HepG2 (cell line): Measurements from ENCODE around the gene TRANK1. TPM values are rescaled to one million over a fixed set of nuclear protein-coding genes. Genes with fewer than 3 reads are reported as not detected.

Experiments
- ATAC-seq: fragments of 200-7000 bp; cut with Tn5 transposase; 3 replicates; pipeline ENCODE4 v1.9.1; 2020; ENCODE audit warnings: mild to moderate bottlenecking, moderate library complexity
- BruUV-seq: library from RNA; stranded (reverse); fragments of 400-500 nt; replicated peaks from 2 replicates; lab custom pipeline; 2021; lab: Mats Ljungman, UMichigan
- CTCF ChIA-PET: fragments of 300-600 bp; formaldehyde crosslinking; extraction: SDS; loops from one replicate; lab custom pipeline; 2021; ENCODE audit warnings: low total read pairs, inconsistent platforms, low intra/inter-chr PET ratio; lab: Yijun Ruan, JAX
- POLR2A ChIA-PET: fragments of 350-600 bp; sonication (Branson Sonifier 250); formaldehyde crosslinking; loops from one replicate; lab custom pipeline; 2020; ENCODE audit warnings: antibody characterized with exemption, inconsistent platforms; lab: Yijun Ruan, JAX
- DNase-seq: peaks from one replicate; pipeline ENCODE4 v3.0.0-alpha.2; 2015; ENCODE audit warnings: low spot score
- FAIRE-seq: peaks from 3 replicates; lab custom pipeline; 2011; peaks lifted over from hg19 to GRCh38; lab: Jason Lieb, UNC
- H2AFZ ChIP-seq: one replicate; pipeline ENCODE4 v1.6.1; 2011; ENCODE audit warnings: low read length, inconsistent platforms
- H3K27ac ChIP-seq: fragments of 300-600 bp; 3 replicates; pipeline ENCODE4 v1.8.0; 2011; ENCODE audit warnings: mixed run types, mild to moderate bottlenecking, mixed read lengths, low read length, inconsistent platforms; ENCODE audit not compliant: insufficient read depth; ENCODE audit errors: extremely low read length
- H3K27me3 ChIP-seq, 2 experiments: fragments of 200-600 bp in 1 of 2; 2 replicates in 1 of 2; 3 replicates in 1 of 2; pipeline versions ENCODE4 v1.6.0 to v1.8.0; 2011; ENCODE audit warnings: low read length in 2 of 2, mild to moderate bottlenecking in 2 of 2, moderate library complexity in 2 of 2, inconsistent platforms in 1 of 2; ENCODE audit not compliant: insufficient read depth in 2 of 2, control insufficient read depth in 1 of 2
- H3K36me3 ChIP-seq, 2 experiments: fragments of 200-600 bp in 1 of 2; replicated peaks in 1 of 2; 2 replicates in 1 of 2; 3 replicates in 1 of 2; pipeline versions ENCODE4 v1.5.1 to v1.8.0; 2011; ENCODE audit warnings: low read length in 2 of 2, inconsistent platforms in 1 of 2; ENCODE audit not compliant: insufficient read depth in 2 of 2, control insufficient read depth in 1 of 2
- H3K4me1 ChIP-seq: 2 replicates; pipeline ENCODE4 v1.5.1; 2012; ENCODE audit warnings: low read length, inconsistent platforms; ENCODE audit not compliant: insufficient read depth
- H3K4me2 ChIP-seq: 2 replicates; pipeline ENCODE4 v1.6.0; 2011; ENCODE audit warnings: low read depth, low read length, inconsistent platforms
- H3K4me3 ChIP-seq, 3 experiments: fragments of 200-600 bp in 1 of 3; sonication (generic), shearing (Covaris generic) in 1 of 3; replicated peaks in 1 of 3; 2 replicates each; pipeline ENCODE4 v1.5.1; 2011 to 2016; ENCODE audit warnings: low read length in 3 of 3, inconsistent platforms in 2 of 3, low read depth in 2 of 3, mild to moderate bottlenecking in 2 of 3, control low read depth in 1 of 3, mixed read lengths in 1 of 3; ENCODE audit not compliant: insufficient read depth in 1 of 3
- H3K79me2 ChIP-seq: one replicate; pipeline ENCODE4 v1.6.1; 2011; ENCODE audit warnings: low read length, inconsistent platforms; ENCODE audit not compliant: insufficient read depth
- H3K9ac ChIP-seq: 2 replicates; pipeline ENCODE4 v1.6.0; 2011; ENCODE audit warnings: mild to moderate bottlenecking, low read depth, low read length, inconsistent platforms; ENCODE audit not compliant: insufficient read depth
- H3K9me3 ChIP-seq: 2 replicates; pipeline ENCODE4 v1.5.1; 2012; ENCODE audit warnings: mild to moderate bottlenecking, low read length
- H4K20me1 ChIP-seq: 2 replicates; pipeline ENCODE4 v1.6.0; 2011; ENCODE audit warnings: inconsistent platforms, mild to moderate bottlenecking, low read length, moderate library complexity; ENCODE audit not compliant: insufficient read depth
- ATM ChIP-seq: fragments of 450-650 bp; IDR thresholded peaks from 2 replicates; pipeline ENCODE4 v1.7.1; 2017; ENCODE audit warnings: mild to moderate bottlenecking, borderline replicate concordance
- BORCS8-MEF2B ChIP-seq: sonication (generic); formaldehyde crosslinking; IDR thresholded peaks from 2 replicates; pipeline ENCODE4 v1.8.0; 2022; ENCODE audit warnings: mild to moderate bottlenecking, missing genetic modification reagents
- CEBPB ChIP-seq: IDR thresholded peaks from 2 replicates; pipeline ENCODE4 v1.6.1; 2011; ENCODE audit warnings: low read depth, low read length, improper control_type of control experiment, borderline replicate concordance
- FOXP1 ChIP-seq, 2 experiments: fragments of 450-650 bp in 1 of 2; IDR thresholded peaks; 2 replicates each; pipeline ENCODE4 v1.6.1; 2017 to 2018; ENCODE audit warnings: antibody characterized with exemption in 1 of 2
- NCOA2 ChIP-seq: sonication (generic); formaldehyde crosslinking; IDR thresholded peaks from 2 replicates; pipeline ENCODE4 v1.8.0; 2022; ENCODE audit warnings: inconsistent platforms
- TBL1XR1 ChIP-seq: fragments of 150-350 bp; IDR thresholded peaks from 2 replicates; pipeline ENCODE4 v1.6.1; 2014; ENCODE audit warnings: borderline replicate concordance, low read length; ENCODE audit not compliant: partially characterized antibody
- ZNF468 ChIP-seq: sonication (generic); formaldehyde crosslinking; IDR thresholded peaks from 2 replicates; pipeline ENCODE4 v1.8.0; 2022; ENCODE audit warnings: mild to moderate bottlenecking, moderate library complexity, missing genetic modification reagents
- ZNF816 ChIP-seq: sonication (generic); formaldehyde crosslinking; IDR thresholded peaks from 2 replicates; pipeline ENCODE4 v1.8.0; 2022; ENCODE audit warnings: missing genetic modification reagents, mild to moderate bottlenecking, borderline replicate concordance
- WGBS: methylation state at CpG from one replicate; pipeline ENCODE4 v1.1.6; 2017; ENCODE audit warnings: low lambda C conversion rate; 5-methylcytosine and 5-hydroxymethylcytosine counted together
- in situ Hi-C: cut with HindIII; loops from 2 replicates; pipeline ENCODE4 v1.10.0; 2017; ENCODE audit warnings: low pct_unique_long_range_greater_than_20kb; ENCODE audit not compliant: extremely low pct_ligation_motif_present
- intact Hi-C: fragments of 100-400 bp; cut with micrococcal nuclease; formaldehyde crosslinking; loops from one replicate; pipeline ENCODE4 v1.10.0; 2022; ENCODE audit not compliant: unreplicated experiment
- polyA plus RNA-seq, 8 experiments: library from polyadenylated mRNA; depleted of rRNA in 3 of 8; stranded (reverse) in 7 of 8; unstranded in 1 of 8; fragments of >200 nt; fragmentation: Illumina TruSeq in 4 of 8; extraction: Trizol in 4 of 8; gene quantifications; 2 replicates each; pipeline versions ENCODE4 v1.2.1 to v1.2.3, GENCODE V29; 2011 to 2016; ENCODE audit warnings: low read depth in 4 of 8, missing spikeins in 1 of 8, mixed read lengths in 1 of 8; ENCODE audit not compliant: insufficient read depth in 1 of 8
- total RNA-seq, 5 experiments: library from RNA; depleted of rRNA; stranded (reverse); fragments of >200 nt; fragmentation: Illumina TruSeq; extraction: Trizol; gene quantifications; 2 replicates each; pipeline ENCODE4 v1.2.3, GENCODE V29; 2016; ENCODE audit warnings: low read depth in 1 of 5
- TF ChIP-seq, protein P1 (sequence below): sonication (generic); formaldehyde crosslinking; IDR thresholded peaks from 2 replicates; pipeline ENCODE4 v1.8.0; 2022; ENCODE audit warnings: missing genetic modification reagents, mild to moderate bottlenecking, moderate library complexity, borderline replicate concordance
- TF ChIP-seq, protein P2 (sequence below): sonication (generic); formaldehyde crosslinking; IDR thresholded peaks from 2 replicates; pipeline ENCODE4 v1.9.0; 2021; ENCODE audit warnings: missing genetic modification reagents, mild to moderate bottlenecking, borderline replicate concordance

The TRANK1 gene
- total and polyA plus RNA-seq, 2 of the 13 experiments (the other 11 are each of a cell fraction or from before 2014, with no cell fraction given): 0.13 to 0.32 TPM

DNA sequence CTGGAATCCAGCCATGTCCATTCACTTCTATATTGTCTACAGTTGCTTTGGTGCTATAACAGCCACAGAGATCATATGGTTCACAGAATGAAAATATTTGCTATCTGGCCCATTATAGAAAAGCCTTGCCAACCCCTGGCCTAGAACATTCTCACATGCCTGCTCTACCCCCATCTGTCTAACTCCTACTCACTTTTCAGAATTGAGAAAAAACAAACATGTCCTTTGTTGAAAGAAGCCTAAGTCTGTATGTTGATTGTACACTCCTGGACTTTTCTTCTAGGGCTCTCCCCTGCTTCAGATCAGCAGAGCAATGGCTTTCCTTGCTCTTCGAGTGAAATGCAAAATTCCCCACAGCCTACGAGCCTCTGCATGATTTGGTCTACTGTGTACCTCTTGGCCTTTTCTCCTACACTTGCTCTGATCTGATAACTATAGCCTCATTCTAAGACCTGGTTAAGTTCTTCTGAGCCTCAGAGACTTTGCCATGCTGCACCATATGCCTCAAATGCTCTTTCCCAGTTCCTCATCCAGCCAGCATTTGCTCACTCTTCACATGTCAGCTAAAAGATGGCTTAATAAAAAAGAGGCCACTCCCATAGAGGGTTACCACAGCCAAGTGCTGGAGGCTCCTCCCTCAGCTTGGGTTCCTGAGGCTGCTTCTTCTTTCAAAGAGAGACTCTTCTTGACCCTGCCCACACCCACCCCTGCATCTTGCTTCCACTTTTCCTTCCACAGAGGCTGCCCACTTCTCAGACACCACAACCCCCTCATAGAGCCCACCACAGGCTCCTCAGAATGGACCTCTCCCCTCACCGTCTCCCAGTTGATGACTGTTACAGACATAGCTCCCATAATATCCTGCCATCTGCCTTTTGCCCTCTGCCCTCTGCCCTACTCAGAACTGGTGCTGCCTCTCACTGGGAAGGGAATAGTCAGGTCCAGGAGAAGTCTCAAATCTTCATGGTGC, 157.6 kb downstream of the TRANK1 start:
- H3K9ac ChIP-seq: no peak overlapping the region
- no peaks in the 10 kb centered on the region for H3K4me1 ChIP-seq
- TF ChIP-seq BORCS8-MEF2B (CRISPR knock-in tag): no peak
- no peak for TF ChIP-seq NCOA2
- TF ChIP-seq, protein P1, sequence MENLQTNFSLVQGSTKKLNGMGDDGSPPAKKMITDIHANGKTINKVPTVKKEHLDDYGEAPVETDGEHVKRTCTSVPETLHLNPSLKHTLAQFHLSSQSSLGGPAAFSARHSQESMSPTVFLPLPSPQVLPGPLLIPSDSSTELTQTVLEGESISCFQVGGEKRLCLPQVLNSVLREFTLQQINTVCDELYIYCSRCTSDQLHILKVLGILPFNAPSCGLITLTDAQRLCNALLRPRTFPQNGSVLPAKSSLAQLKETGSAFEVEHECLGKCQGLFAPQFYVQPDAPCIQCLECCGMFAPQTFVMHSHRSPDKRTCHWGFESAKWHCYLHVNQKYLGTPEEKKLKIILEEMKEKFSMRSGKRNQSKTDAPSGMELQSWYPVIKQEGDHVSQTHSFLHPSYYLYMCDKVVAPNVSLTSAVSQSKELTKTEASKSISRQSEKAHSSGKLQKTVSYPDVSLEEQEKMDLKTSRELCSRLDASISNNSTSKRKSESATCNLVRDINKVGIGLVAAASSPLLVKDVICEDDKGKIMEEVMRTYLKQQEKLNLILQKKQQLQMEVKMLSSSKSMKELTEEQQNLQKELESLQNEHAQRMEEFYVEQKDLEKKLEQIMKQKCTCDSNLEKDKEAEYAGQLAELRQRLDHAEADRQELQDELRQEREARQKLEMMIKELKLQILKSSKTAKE (CRISPR knock-in tag): no peak
- no peak for TF ChIP-seq CEBPB
- TF ChIP-seq ZNF816 (CRISPR knock-in tag): no peak
- no peak for TF ChIP-seq ZNF468
- TF ChIP-seq FOXP1 (IDR thresholded peaks at IDR 0.05): no peak
- TF ChIP-seq FOXP1 (CRISPR knock-in tag; IDR thresholded peaks at IDR 0.05): no peak
- no peak for TF ChIP-seq TBL1XR1
- TF ChIP-seq, protein P2, sequence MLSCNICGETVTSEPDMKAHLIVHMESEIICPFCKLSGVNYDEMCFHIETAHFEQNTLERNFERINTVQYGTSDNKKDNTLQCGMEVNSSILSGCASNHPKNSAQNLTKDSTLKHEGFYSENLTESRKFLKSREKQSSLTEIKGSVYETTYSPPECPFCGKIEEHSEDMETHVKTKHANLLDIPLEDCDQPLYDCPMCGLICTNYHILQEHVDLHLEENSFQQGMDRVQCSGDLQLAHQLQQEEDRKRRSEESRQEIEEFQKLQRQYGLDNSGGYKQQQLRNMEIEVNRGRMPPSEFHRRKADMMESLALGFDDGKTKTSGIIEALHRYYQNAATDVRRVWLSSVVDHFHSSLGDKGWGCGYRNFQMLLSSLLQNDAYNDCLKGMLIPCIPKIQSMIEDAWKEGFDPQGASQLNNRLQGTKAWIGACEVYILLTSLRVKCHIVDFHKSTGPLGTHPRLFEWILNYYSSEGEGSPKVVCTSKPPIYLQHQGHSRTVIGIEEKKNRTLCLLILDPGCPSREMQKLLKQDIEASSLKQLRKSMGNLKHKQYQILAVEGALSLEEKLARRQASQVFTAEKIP (CRISPR knock-in tag): no peak
- TF ChIP-seq ATM: no peak
- FAIRE-seq (no peak), ATAC-seq (no peak), DNase-seq (no peak)
- no peak overlapping the region for H3K27ac ChIP-seq
- in situ Hi-C loops (no loop called here), intact Hi-C loops (no loop called here)
- no peak overlapping the region for H2AFZ ChIP-seq
- ChIA-PET CTCF (no interaction called here), POLR2A (no interaction called here)
- no peak overlapping the region for H3K4me3 ChIP-seq
- H3K9me3 ChIP-seq: no peaks in the 10 kb centered on the region
- no peaks in the 10 kb centered on the region for H3K36me3 ChIP-seq
- no TSS peak for BruUV-seq
- no peak overlapping the region for H3K4me2 ChIP-seq
- H4K20me1 ChIP-seq: no peaks in the 10 kb centered on the region
- 6% methylated on average over 3 of the region's 3 CpGs for WGBS
- no peaks in the 10 kb centered on the region for H3K27me3 ChIP-seq
- no peaks in the 10 kb centered on the region for H3K79me2 ChIP-seq
